ENCODE measurements around the gene MRPS26. TPM values are rescaled to one million over a fixed set of nuclear protein-coding genes. Genes with fewer than 3 reads are reported as not detected.

The MRPS26 gene
- total RNA-seq, 1 experiment from 2014 or later = 58.3 TPM

DNA sequence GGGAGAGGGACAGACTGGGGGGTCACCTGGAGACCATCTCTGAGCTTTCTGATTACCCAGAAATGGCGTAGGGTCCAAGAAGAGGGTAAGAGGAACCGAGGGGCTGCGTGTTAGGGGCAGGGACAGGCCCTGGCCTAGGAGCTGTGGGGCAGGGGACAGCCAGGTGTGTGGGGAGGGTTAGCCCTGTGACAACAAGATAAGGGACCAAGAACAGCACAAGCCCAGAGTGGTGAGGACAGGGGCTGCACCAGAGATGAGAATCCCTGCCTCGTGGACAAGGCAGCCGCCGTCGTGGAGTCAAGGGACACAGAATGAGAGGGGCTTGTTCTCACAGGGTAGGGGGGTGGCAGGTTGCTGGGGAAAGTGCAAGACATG lies 39.1 kb downstream of the MRPS26 start:
- BruUV-seq (replicated peaks) = no TSS peak
- no peaks in the 10 kb centered on the region for H3K9me2 ChIP-seq (ENCODE audit: insufficient read depth)
- DNase-seq = no peak
- H3K4me3 ChIP-seq = no peak overlapping the region
- no peak overlapping the region for H2AFZ ChIP-seq
- peaks cover 12% of the 10 kb centered on the region for H3K4me1 ChIP-seq (replicated peaks; ENCODE audit: insufficient read depth)
- H3K27me3 ChIP-seq (ENCODE audit: insufficient read depth, low read depth) = no peaks in the 10 kb centered on the region; the same call in 1 of the 2 replicates
- intact Hi-C loops (cut with micrococcal nuclease; ENCODE audit: unreplicated experiment) = no loop called here
- no peaks in the 10 kb centered on the region for H3K79me2 ChIP-seq (ENCODE audit: low read depth)
- no peak for TF ChIP-seq EZH2 (IDR thresholded peaks at IDR 0.05; ENCODE audit: low read depth)
- TF ChIP-seq, protein P1, sequence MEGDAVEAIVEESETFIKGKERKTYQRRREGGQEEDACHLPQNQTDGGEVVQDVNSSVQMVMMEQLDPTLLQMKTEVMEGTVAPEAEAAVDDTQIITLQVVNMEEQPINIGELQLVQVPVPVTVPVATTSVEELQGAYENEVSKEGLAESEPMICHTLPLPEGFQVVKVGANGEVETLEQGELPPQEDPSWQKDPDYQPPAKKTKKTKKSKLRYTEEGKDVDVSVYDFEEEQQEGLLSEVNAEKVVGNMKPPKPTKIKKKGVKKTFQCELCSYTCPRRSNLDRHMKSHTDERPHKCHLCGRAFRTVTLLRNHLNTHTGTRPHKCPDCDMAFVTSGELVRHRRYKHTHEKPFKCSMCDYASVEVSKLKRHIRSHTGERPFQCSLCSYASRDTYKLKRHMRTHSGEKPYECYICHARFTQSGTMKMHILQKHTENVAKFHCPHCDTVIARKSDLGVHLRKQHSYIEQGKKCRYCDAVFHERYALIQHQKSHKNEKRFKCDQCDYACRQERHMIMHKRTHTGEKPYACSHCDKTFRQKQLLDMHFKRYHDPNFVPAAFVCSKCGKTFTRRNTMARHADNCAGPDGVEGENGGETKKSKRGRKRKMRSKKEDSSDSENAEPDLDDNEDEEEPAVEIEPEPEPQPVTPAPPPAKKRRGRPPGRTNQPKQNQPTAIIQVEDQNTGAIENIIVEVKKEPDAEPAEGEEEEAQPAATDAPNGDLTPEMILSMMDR (conservative IDR thresholded peaks at IDR 0.05) = no peak
- no peaks in the 10 kb centered on the region; the same call in 1 of the 2 replicates for H3F3A ChIP-seq (ENCODE audit: insufficient read depth, low read depth)
- H3K27ac ChIP-seq = no peak overlapping the region
- H4K20me1 ChIP-seq (ENCODE audit: insufficient read depth) = no peaks in the 10 kb centered on the region
- no peak overlapping the region for H3K4me2 ChIP-seq
- no peaks in the 10 kb centered on the region for H3K36me3 ChIP-seq (ENCODE audit: low read depth)
- POLR2A ChIA-PET (ENCODE audit: unreplicated experiment) = no interaction called here
- CTCF ChIA-PET = no interaction called here
- no peaks in the 10 kb centered on the region for H3K9me3 ChIP-seq (ENCODE audit: insufficient read depth, low read depth)

DNA sequence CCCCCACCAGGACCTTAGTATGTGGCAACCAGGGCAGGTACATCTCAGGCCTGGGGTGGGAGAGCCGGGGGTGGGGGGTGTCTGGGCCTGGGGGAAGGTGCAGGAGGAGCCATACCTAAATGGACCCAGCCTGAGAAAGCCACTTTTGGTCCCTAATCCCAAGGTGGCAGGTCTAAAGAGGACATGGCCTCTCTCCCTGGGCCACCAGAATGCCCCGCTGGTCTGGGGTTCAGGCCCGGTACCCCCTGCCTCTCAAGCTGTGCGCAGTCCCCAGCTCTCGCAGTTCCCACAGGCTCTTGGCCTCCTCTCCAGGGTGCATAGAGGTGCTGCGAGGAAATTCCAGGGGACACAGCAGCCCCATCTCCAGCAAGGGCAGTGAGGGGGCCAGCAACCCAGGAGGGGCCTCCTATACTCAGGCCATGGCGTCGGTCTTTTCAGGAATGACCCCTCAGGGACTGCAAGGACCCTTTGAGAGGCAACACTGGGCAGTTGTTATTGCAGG lies 39.8 kb downstream of the MRPS26 start:
- H4K20me1 ChIP-seq (ENCODE audit: insufficient read depth) = no peaks in the 10 kb centered on the region
- peaks cover 4% of the 10 kb centered on the region; the same call in 1 of the 2 replicates for H3K27me3 ChIP-seq (ENCODE audit: insufficient read depth, low read depth)
- H3K4me2 ChIP-seq = no peak overlapping the region
- H2AFZ ChIP-seq = no peak overlapping the region
- no TSS peak for BruUV-seq (replicated peaks)
- no peaks in the 10 kb centered on the region for H3K36me3 ChIP-seq (ENCODE audit: low read depth)
- H3K9me2 ChIP-seq (ENCODE audit: insufficient read depth) = no peaks in the 10 kb centered on the region
- H3K79me2 ChIP-seq (ENCODE audit: low read depth) = no peaks in the 10 kb centered on the region
- no peak overlapping the region for H3K4me3 ChIP-seq
- DNase-seq = no peak
- intact Hi-C loops (cut with micrococcal nuclease; ENCODE audit: unreplicated experiment) = no loop called here
- POLR2A ChIA-PET (ENCODE audit: unreplicated experiment) = no interaction called here
- TF ChIP-seq, protein P1 (conservative IDR thresholded peaks at IDR 0.05) = no peak
- TF ChIP-seq EZH2 (IDR thresholded peaks at IDR 0.05; ENCODE audit: low read depth) = no peak
- CTCF ChIA-PET = interaction anchor here (0.6 kb wide), 1 partner anchor 349 kb away, joined by 5 read pairs; no protein-coding TSS in a partner anchor
- H3K4me1 ChIP-seq (replicated peaks; ENCODE audit: insufficient read depth) = peaks cover 9% of the 10 kb centered on the region
- H3F3A ChIP-seq (ENCODE audit: insufficient read depth, low read depth) = no peaks in the 10 kb centered on the region; the same call in 1 of the 2 replicates
- no peak overlapping the region for H3K27ac ChIP-seq
- H3K9me3 ChIP-seq (ENCODE audit: insufficient read depth, low read depth) = no peaks in the 10 kb centered on the region

DNA sequence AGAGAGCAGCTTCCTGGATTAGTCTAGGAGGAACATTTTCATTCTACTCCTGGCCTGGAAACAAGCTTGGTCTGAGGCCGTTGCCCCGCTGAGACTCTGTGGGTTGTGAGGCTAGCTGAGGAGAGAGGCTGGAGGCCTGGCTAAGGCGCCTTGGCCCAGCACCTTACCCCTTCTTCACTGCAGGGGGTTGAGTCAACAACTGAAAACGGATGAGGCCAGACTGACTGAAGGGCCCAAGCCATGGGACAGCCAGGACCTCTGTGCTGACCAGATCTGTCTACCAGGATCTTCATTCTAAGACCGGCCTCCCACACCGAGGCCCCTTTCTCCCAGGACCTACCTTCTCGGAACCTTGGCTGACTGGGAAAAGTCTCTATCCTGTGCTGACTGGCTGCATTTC lies 42.2 kb downstream of the MRPS26 start:
- no peak overlapping the region for H2AFZ ChIP-seq
- H3K9me3 ChIP-seq (ENCODE audit: insufficient read depth, low read depth) = no peaks in the 10 kb centered on the region
- ChIA-PET CTCF (no interaction called here), POLR2A (ENCODE audit: unreplicated experiment) (interaction anchor here (0.6 kb wide), 1 partner anchor 732 kb away, joined by 3 read pairs; the partner anchor contains the start of gene AP5S1)
- intact Hi-C loops (cut with micrococcal nuclease; ENCODE audit: unreplicated experiment) = no loop called here
- H3K27ac ChIP-seq = no peak overlapping the region
- H3K36me3 ChIP-seq (ENCODE audit: low read depth) = no peaks in the 10 kb centered on the region
- H3K4me3 ChIP-seq = no peak overlapping the region
- H3K4me2 ChIP-seq = no peak overlapping the region
- H4K20me1 ChIP-seq (ENCODE audit: insufficient read depth) = no peaks in the 10 kb centered on the region
- H3K27me3 ChIP-seq (ENCODE audit: insufficient read depth, low read depth) = peaks cover 4% of the 10 kb centered on the region; the same call in 1 of the 2 replicates
- no peaks in the 10 kb centered on the region for H3K4me1 ChIP-seq (replicated peaks; ENCODE audit: insufficient read depth)
- H3K9me2 ChIP-seq (ENCODE audit: insufficient read depth) = no peaks in the 10 kb centered on the region
- no peaks in the 10 kb centered on the region for H3F3A ChIP-seq (ENCODE audit: insufficient read depth, low read depth)
- H3K79me2 ChIP-seq (ENCODE audit: low read depth) = no peaks in the 10 kb centered on the region
- DNase-seq = no peak
- no peak for TF ChIP-seq EZH2 (IDR thresholded peaks at IDR 0.05; ENCODE audit: low read depth)
- TF ChIP-seq, protein P1 (conservative IDR thresholded peaks at IDR 0.05) = no peak
- no TSS peak for BruUV-seq (replicated peaks)

All from PC-9 (cell line).